ENCODE results near the gene WDR43. TPM values are rescaled to one million over a fixed set of nuclear protein-coding genes. Genes with fewer than 3 reads are reported as not detected.

Gene WDR43
- polyA plus RNA-seq, 1 experiment, result 32.8 TPM

GRCh38 chr2:28895189-28895893, 874 bp downstream of the WDR43 start:
- CTCF ChIA-PET, result interaction anchor here (0.8 kb wide), 1 partner anchor 76 kb away, joined by 3 read pairs; no protein-coding TSS in a partner anchor
- peak overlapping the region; percentile 100 for H3K4me3 ChIP-seq (ENCODE audit: low read depth, low read length)
- H3K36me3 ChIP-seq (ENCODE audit: control insufficient read depth, insufficient read depth, low read length), result no peaks in the 10 kb centered on the region
- no peak for TF ChIP-seq CTCF (IDR thresholded peaks at IDR 0.05; ENCODE audit: insufficient read depth, low read depth, low read length)
- no peaks in the 10 kb centered on the region for H3K27me3 ChIP-seq (ENCODE audit: control insufficient read depth, insufficient read depth, low read length)
- POLR2A ChIA-PET, result no interaction called here
- no peak for DNase-seq (ENCODE audit: low read depth)

GRCh38 chr2:28896906-28897305, 2.4 kb downstream of the WDR43 start:
- POLR2A ChIA-PET, result no interaction called here
- TF ChIP-seq CTCF (IDR thresholded peaks at IDR 0.05; ENCODE audit: insufficient read depth, low read depth, low read length), result no peak
- Histone ChIP-seq H3K4me3 (ENCODE audit: low read depth, low read length) (no peak overlapping the region), H3K36me3 (ENCODE audit: control insufficient read depth, insufficient read depth, low read length) (no peaks in the 10 kb centered on the region), H3K27me3 (ENCODE audit: control insufficient read depth, insufficient read depth, low read length) (no peaks in the 10 kb centered on the region)
- CTCF ChIA-PET, result no interaction called here
- peak; percentile 32 for DNase-seq (ENCODE audit: low read depth)

GRCh38 chr2:28898048-28898447, 3.6 kb downstream of the WDR43 start:
- Histone ChIP-seq H3K27me3 (ENCODE audit: control insufficient read depth, insufficient read depth, low read length) (no peaks in the 10 kb centered on the region), H3K4me3 (ENCODE audit: low read depth, low read length) (no peak overlapping the region), H3K36me3 (ENCODE audit: control insufficient read depth, insufficient read depth, low read length) (peaks cover 4% of the 10 kb centered on the region; the same call in 1 of the 2 replicates)
- ChIA-PET POLR2A (no interaction called here), CTCF (no interaction called here)
- no peak for DNase-seq (ENCODE audit: low read depth)
- no peak for TF ChIP-seq CTCF (IDR thresholded peaks at IDR 0.05; ENCODE audit: insufficient read depth, low read depth, low read length)

GRCh38 chr2:28901202-28901601, 6.7 kb downstream of the WDR43 start:
- no peak for DNase-seq (ENCODE audit: low read depth)
- ChIA-PET POLR2A (no interaction called here), CTCF (interaction anchor here (0.8 kb wide), 1 partner anchor 15 kb away, joined by 4 read pairs; no protein-coding TSS in a partner anchor)
- no peak for TF ChIP-seq CTCF (IDR thresholded peaks at IDR 0.05; ENCODE audit: insufficient read depth, low read depth, low read length)
- Histone ChIP-seq H3K4me3 (ENCODE audit: low read depth, low read length) (no peak overlapping the region), H3K36me3 (ENCODE audit: control insufficient read depth, insufficient read depth, low read length) (peaks cover 4% of the 10 kb centered on the region), H3K27me3 (ENCODE audit: control insufficient read depth, insufficient read depth, low read length) (no peaks in the 10 kb centered on the region)

GRCh38 chr2:28901841-28902240, 7.4 kb downstream of the WDR43 start:
- H3K4me3 ChIP-seq (ENCODE audit: low read depth, low read length), result no peak overlapping the region
- TF ChIP-seq CTCF (IDR thresholded peaks at IDR 0.05; ENCODE audit: insufficient read depth, low read depth, low read length), result no peak
- H3K36me3 ChIP-seq (ENCODE audit: control insufficient read depth, insufficient read depth, low read length), result peaks cover 6% of the 10 kb centered on the region
- ChIA-PET POLR2A (no interaction called here), CTCF (interaction anchor here (1.0 kb wide), 1 partner anchor 336 kb away, joined by 3 read pairs; no protein-coding TSS in a partner anchor)
- no peaks in the 10 kb centered on the region for H3K27me3 ChIP-seq (ENCODE audit: control insufficient read depth, insufficient read depth, low read length)
- no peak for DNase-seq (ENCODE audit: low read depth)

Data from BJ (cell line).